ENCODE measurements around the gene PRKCQ.

The PRKCQ gene

DNA sequence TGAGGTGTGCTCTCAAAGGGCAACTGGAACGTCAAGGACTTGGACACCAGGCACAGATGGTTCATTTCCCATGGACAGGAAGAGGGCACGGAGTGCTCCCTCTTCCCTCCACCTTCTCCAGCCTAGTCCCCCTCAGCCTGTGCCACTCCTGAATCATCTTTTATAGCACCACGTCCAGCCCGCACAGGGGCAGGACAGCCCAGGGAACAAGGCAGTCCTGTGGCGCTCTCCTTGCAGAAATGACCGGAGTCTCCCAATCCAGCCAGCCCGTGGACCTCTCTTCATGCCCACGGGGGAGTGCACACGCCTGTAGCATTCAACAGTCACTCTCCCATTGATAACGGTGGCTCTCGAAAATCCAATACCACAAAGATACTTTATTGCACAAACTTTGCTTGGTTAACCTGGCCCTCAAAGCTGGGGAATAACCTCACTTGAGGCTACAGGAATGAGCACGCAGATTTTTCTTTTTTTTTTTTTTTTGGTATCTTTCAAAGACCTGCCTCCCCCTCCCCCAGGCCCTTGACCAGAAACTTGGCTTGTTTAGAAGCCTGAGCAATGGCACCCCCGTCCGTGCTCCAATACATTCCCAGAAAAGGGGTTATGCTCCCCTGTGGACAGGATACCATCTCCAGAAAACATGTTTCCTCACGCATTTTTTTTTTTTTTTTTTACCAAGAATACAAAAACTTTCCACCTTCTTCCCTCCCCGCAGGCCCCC, 733 bp downstream of the PRKCQ start:
- Histone ChIP-seq H2AFZ (ENCODE audit: low read length) (peak overlapping the region; percentile 98), H3K4me2 (ENCODE audit: insufficient read depth, low read length, poor library complexity, severe bottlenecking) (peak overlapping the region; percentile 87), H3K4me3 (ENCODE audit: low read length in 2 of 2) (peak overlapping the region; percentile 52 to 87), H4K8ac (ENCODE audit: low read depth, low read length) (no peak overlapping the region), H3K27ac (replicated peaks; ENCODE audit: low read length) (no peak overlapping the region), H3K4me1 (ENCODE audit: control insufficient read depth in 2 of 2, insufficient read depth in 1 of 2, low read depth in 1 of 2, low read length in 2 of 2) (peaks cover 2 to 8% of the 10 kb centered on the region in 2 donors), H2BK5ac (ENCODE audit: low read length) (no peak overlapping the region), H3K9ac (ENCODE audit: low read depth, low read length, poor library complexity) (no peak overlapping the region), H3K4ac (ENCODE audit: low read length) (no peak overlapping the region), H3K14ac (ENCODE audit: low read length) (no peak overlapping the region), H3K36me3 (replicated peaks in 1 of 2; ENCODE audit: control insufficient read depth in 2 of 2, insufficient read depth in 2 of 2, low read length in 2 of 2) (peaks cover 0 to 1% of the 10 kb centered on the region in 2 donors), H2BK120ac (ENCODE audit: low read depth, low read length) (no peak overlapping the region), H3K27me3 (ENCODE audit: control insufficient read depth in 3 of 3, insufficient read depth in 3 of 3, low read depth in 1 of 3, low read length in 3 of 3) (peaks cover 0 to 39% (median 12%) of the 10 kb centered on the region in 3 experiments), H3K18ac (ENCODE audit: low read length) (no peak overlapping the region), H3K79me1 (ENCODE audit: low read depth, low read length) (no peaks in the 10 kb centered on the region), H2AK5ac (ENCODE audit: low read depth, low read length) (no peak overlapping the region), H4K91ac (ENCODE audit: low read depth, low read length, poor library complexity) (no peak overlapping the region), H3K23ac (ENCODE audit: low read depth, low read length, poor library complexity) (peak overlapping the region; percentile 16), H2BK15ac (ENCODE audit: low read length) (no peak overlapping the region), H2BK12ac (ENCODE audit: low read length) (no peak overlapping the region), H3K9me3 (replicated peaks in 1 of 2; ENCODE audit: control insufficient read depth in 2 of 2, insufficient read depth in 1 of 2, low read depth in 1 of 2, low read length in 2 of 2) (no peaks in the 10 kb centered on the region)
- no CpG with 5 or more reads among the region's 16 CpGs for WGBS, 2 donors (ENCODE audit: extremely low coverage in 2 of 2, insufficient read length in 2 of 2, insufficient replicate concordance in 1 of 2)
- no peak for DNase-seq (ENCODE audit: low spot score)

DNA sequence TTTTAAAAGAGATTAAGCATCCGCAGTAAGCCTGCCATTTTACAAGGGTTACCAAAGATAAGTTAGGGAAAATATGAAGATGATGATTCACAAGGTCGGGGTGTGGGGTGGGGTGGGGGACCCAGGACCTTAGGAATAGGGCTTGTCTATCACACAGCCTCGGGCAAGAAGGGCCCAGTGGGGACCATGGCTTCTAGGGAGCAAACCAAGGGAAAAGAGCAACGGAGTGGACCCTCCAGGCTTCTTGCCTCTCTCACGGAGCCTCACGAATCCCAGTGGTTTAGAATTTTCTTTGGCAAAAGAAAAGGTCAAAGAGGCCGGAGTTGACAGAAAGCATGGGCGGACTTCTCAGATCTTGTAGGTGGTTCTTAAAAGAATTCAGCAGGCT, 1.3 kb downstream of the PRKCQ start:
- no CpG with 5 or more reads among the region's 8 CpGs for WGBS, 2 donors (ENCODE audit: extremely low coverage in 2 of 2, insufficient read length in 2 of 2, insufficient replicate concordance in 1 of 2)
- no peak for DNase-seq (ENCODE audit: low spot score)
- Histone ChIP-seq H2BK15ac (ENCODE audit: low read length) (no peak overlapping the region), H3K23ac (ENCODE audit: low read depth, low read length, poor library complexity) (no peak overlapping the region), H2AFZ (ENCODE audit: low read length) (no peak overlapping the region), H2BK5ac (ENCODE audit: low read length) (no peak overlapping the region), H3K4me2 (ENCODE audit: insufficient read depth, low read length, poor library complexity, severe bottlenecking) (peak overlapping the region; percentile 87), H3K4me3 (ENCODE audit: low read length in 2 of 2) (no peak overlapping the region), H3K36me3 (replicated peaks in 1 of 2; ENCODE audit: control insufficient read depth in 2 of 2, insufficient read depth in 2 of 2, low read length in 2 of 2) (no peaks in the 10 kb centered on the region), H4K8ac (ENCODE audit: low read depth, low read length) (no peak overlapping the region), H3K9ac (ENCODE audit: low read depth, low read length, poor library complexity) (no peak overlapping the region), H2AK5ac (ENCODE audit: low read depth, low read length) (no peak overlapping the region), H3K4ac (ENCODE audit: low read length) (no peak overlapping the region), H3K79me1 (ENCODE audit: low read depth, low read length) (no peaks in the 10 kb centered on the region), H2BK12ac (ENCODE audit: low read length) (no peak overlapping the region), H2BK120ac (ENCODE audit: low read depth, low read length) (no peak overlapping the region), H4K91ac (ENCODE audit: low read depth, low read length, poor library complexity) (no peak overlapping the region), H3K4me1 (ENCODE audit: control insufficient read depth in 2 of 2, insufficient read depth in 1 of 2, low read depth in 1 of 2, low read length in 2 of 2) (peaks cover 2 to 8% of the 10 kb centered on the region in 2 donors), H3K27me3 (ENCODE audit: control insufficient read depth in 3 of 3, insufficient read depth in 3 of 3, low read depth in 1 of 3, low read length in 3 of 3) (peaks cover 0 to 44% (median 12%) of the 10 kb centered on the region in 3 experiments), H3K18ac (ENCODE audit: low read length) (no peak overlapping the region), H3K9me3 (replicated peaks in 1 of 2; ENCODE audit: control insufficient read depth in 2 of 2, insufficient read depth in 1 of 2, low read depth in 1 of 2, low read length in 2 of 2) (no peaks in the 10 kb centered on the region), H3K27ac (replicated peaks; ENCODE audit: low read length) (no peak overlapping the region), H3K14ac (ENCODE audit: low read length) (no peak overlapping the region)

GRCh38 chr10:6578251-6578771, 1.8 kb downstream of the PRKCQ start:
- H3K27ac ChIP-seq (replicated peaks; ENCODE audit: low read length) = no peak overlapping the region
- no peak overlapping the region for H3K23ac ChIP-seq (ENCODE audit: low read depth, low read length, poor library complexity)
- no peak overlapping the region for H3K4me3 ChIP-seq (ENCODE audit: low read length in 2 of 2)
- no peak for DNase-seq (ENCODE audit: low spot score)
- H3K27me3 ChIP-seq (ENCODE audit: control insufficient read depth in 3 of 3, insufficient read depth in 3 of 3, low read depth in 1 of 3, low read length in 3 of 3) = peaks cover 0 to 45% (median 12%) of the 10 kb centered on the region in 3 experiments
- no peak overlapping the region for H2BK15ac ChIP-seq (ENCODE audit: low read length)
- no peak overlapping the region for H2AK5ac ChIP-seq (ENCODE audit: low read depth, low read length)
- H3K4me2 ChIP-seq (ENCODE audit: insufficient read depth, low read length, poor library complexity, severe bottlenecking) = no peak overlapping the region
- H3K79me1 ChIP-seq (ENCODE audit: low read depth, low read length) = no peaks in the 10 kb centered on the region
- no peak overlapping the region for H2BK5ac ChIP-seq (ENCODE audit: low read length)
- H2AFZ ChIP-seq (ENCODE audit: low read length) = no peak overlapping the region
- no CpG with 5 or more reads among the region's 11 CpGs for WGBS, 2 donors (ENCODE audit: extremely low coverage in 2 of 2, insufficient read length in 2 of 2, insufficient replicate concordance in 1 of 2)
- H3K9me3 ChIP-seq (replicated peaks in 1 of 2; ENCODE audit: control insufficient read depth in 2 of 2, insufficient read depth in 1 of 2, low read depth in 1 of 2, low read length in 2 of 2) = no peaks in the 10 kb centered on the region
- peaks cover 2 to 8% of the 10 kb centered on the region in 2 donors for H3K4me1 ChIP-seq (ENCODE audit: control insufficient read depth in 2 of 2, insufficient read depth in 1 of 2, low read depth in 1 of 2, low read length in 2 of 2)
- H4K91ac ChIP-seq (ENCODE audit: low read depth, low read length, poor library complexity) = no peak overlapping the region
- H2BK12ac ChIP-seq (ENCODE audit: low read length) = no peak overlapping the region
- no peak overlapping the region for H4K8ac ChIP-seq (ENCODE audit: low read depth, low read length)
- no peak overlapping the region for H3K9ac ChIP-seq (ENCODE audit: low read depth, low read length, poor library complexity)
- peak overlapping the region; percentile 24 for H3K18ac ChIP-seq (ENCODE audit: low read length)
- no peak overlapping the region for H3K14ac ChIP-seq (ENCODE audit: low read length)
- H3K4ac ChIP-seq (ENCODE audit: low read length) = no peak overlapping the region
- H2BK120ac ChIP-seq (ENCODE audit: low read depth, low read length) = no peak overlapping the region
- no peaks in the 10 kb centered on the region for H3K36me3 ChIP-seq (replicated peaks in 1 of 2; ENCODE audit: control insufficient read depth in 2 of 2, insufficient read depth in 2 of 2, low read length in 2 of 2)

DNA sequence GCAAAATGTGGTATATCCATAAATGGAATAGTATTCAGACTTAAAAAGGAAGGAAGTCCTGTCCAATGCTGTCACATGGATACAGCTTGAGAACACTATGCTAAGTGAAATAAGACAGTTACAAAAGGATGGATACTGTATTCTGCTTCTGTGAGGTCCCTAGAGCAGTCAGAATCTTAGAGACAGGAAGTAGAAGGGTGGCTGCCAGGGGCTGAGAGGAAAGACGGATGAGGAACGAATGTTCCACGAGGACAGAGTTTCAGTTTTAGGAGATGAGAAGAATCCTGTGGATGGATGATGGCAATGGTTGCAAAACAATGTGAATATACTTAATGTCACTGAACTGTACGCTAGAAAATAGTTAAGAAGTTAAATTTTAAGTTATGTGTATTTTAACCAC, 3.8 kb downstream of the PRKCQ start:
- H3K27me3 ChIP-seq (ENCODE audit: control insufficient read depth in 3 of 3, insufficient read depth in 3 of 3, low read depth in 1 of 3, low read length in 3 of 3) = peaks cover 0 to 45% (median 12%) of the 10 kb centered on the region in 3 experiments
- no peak overlapping the region for H2BK5ac ChIP-seq (ENCODE audit: low read length)
- H2AFZ ChIP-seq (ENCODE audit: low read length) = no peak overlapping the region
- H3K4me3 ChIP-seq (ENCODE audit: low read length in 2 of 2) = no peak overlapping the region
- no peak overlapping the region for H3K23ac ChIP-seq (ENCODE audit: low read depth, low read length, poor library complexity)
- H3K9ac ChIP-seq (ENCODE audit: low read depth, low read length, poor library complexity) = no peak overlapping the region
- no peaks in the 10 kb centered on the region for H3K36me3 ChIP-seq (replicated peaks in 1 of 2; ENCODE audit: control insufficient read depth in 2 of 2, insufficient read depth in 2 of 2, low read length in 2 of 2)
- no CpG with 5 or more reads among the region's 4 CpGs for WGBS, 2 donors (ENCODE audit: extremely low coverage in 2 of 2, insufficient read length in 2 of 2, insufficient replicate concordance in 1 of 2)
- H3K4me1 ChIP-seq (ENCODE audit: control insufficient read depth in 2 of 2, insufficient read depth in 1 of 2, low read depth in 1 of 2, low read length in 2 of 2) = peaks cover 2 to 8% of the 10 kb centered on the region in 2 donors
- H2AK5ac ChIP-seq (ENCODE audit: low read depth, low read length) = no peak overlapping the region
- H4K8ac ChIP-seq (ENCODE audit: low read depth, low read length) = no peak overlapping the region
- no peak overlapping the region for H4K91ac ChIP-seq (ENCODE audit: low read depth, low read length, poor library complexity)
- H3K14ac ChIP-seq (ENCODE audit: low read length) = no peak overlapping the region
- no peak overlapping the region for H2BK120ac ChIP-seq (ENCODE audit: low read depth, low read length)
- H3K4ac ChIP-seq (ENCODE audit: low read length) = no peak overlapping the region
- no peak for DNase-seq (ENCODE audit: low spot score)
- H3K79me1 ChIP-seq (ENCODE audit: low read depth, low read length) = no peaks in the 10 kb centered on the region
- no peak overlapping the region for H2BK15ac ChIP-seq (ENCODE audit: low read length)
- no peak overlapping the region for H3K18ac ChIP-seq (ENCODE audit: low read length)
- H3K4me2 ChIP-seq (ENCODE audit: insufficient read depth, low read length, poor library complexity, severe bottlenecking) = no peak overlapping the region
- H3K9me3 ChIP-seq (replicated peaks in 1 of 2; ENCODE audit: control insufficient read depth in 2 of 2, insufficient read depth in 1 of 2, low read depth in 1 of 2, low read length in 2 of 2) = no peaks in the 10 kb centered on the region
- no peak overlapping the region for H2BK12ac ChIP-seq (ENCODE audit: low read length)
- H3K27ac ChIP-seq (replicated peaks; ENCODE audit: low read length) = no peak overlapping the region
